HG03521 (cell line): Measurements from ENCODE around the gene USP21.
A peak's percentile ranks its signal among the peaks of the same experiment; 100 is the strongest.
"Not testable (repeated sequence)": the region's sequence is repeated elsewhere in the genome, so short reads cannot be mapped to it uniquely, and the experiment has no call there.

ENCODE experiments used
- ATAC-seq: cut with Tn5 transposase; IDR thresholded peaks from one replicate; pipeline ENCODE4 v1.9.1; 2021; ENCODE audit warnings: mild to moderate bottlenecking, moderate library complexity; ENCODE audit not compliant: unreplicated experiment

USP21 gene

DNA sequence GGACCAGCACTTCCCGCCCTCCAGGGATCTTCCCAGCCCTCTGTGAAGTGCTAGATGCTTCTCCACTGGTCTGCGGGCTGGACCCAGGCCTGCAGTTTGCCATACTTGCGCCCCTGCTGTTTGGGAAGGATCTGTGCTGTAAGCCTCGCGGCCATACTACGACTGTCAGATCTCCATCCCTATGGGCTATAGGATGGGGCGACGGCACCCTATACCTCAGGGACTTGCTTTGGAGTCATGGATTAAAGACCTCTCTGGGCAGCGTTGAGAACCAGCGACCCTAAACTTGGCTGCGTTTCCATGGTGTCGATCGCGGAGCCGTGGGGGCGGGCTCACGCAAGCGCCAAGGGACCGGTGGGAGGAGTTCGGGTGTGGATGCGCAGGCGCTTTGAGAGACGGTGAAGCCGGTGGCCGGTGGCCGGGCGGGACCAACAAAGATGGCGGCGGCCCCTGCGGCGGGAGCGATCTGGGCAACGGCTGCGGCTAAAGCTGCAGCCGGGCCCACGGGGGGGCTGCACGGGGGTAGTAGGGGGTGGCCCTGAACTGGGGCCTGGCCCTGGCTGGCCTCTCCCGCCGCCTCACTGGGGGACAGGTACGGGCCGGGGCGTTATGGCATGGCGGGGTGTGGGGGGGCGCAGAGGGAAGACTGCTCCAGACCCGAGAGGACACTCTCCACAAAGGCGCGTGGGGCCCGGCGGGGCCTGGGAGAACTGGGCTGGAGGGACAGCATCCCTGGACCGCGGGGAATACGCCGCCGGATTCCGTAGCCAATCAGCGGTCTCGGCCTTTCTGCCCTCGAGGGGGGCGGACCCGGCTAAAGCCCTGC lies at the start of gene USP21:
Gene USP21 (plus strand): TSS at position 414 of the 826 bp plus-strand sequence. CDS start 1,141 bp downstream, outside the sequence.
- peak; percentile 83 for ATAC-seq

DNA sequence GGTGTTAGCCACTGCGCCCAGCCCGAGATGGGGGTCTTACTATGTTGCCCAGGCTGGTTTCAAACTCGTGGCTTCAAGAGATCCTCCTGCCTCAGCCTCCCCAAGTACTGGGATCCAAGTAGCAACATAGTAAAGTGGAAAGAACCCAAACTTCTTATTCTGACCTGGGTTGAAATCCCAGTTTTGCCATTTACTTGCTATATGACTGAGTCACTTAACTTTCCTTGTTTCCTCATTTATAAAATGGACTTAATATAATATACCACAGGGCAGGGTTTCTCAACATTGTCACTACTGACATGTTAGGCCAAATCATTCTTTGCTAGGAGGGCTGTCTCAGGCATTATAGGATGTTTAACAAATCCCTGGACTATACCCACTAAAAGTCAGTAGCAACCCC lies 48.2 kb upstream of the USP21 start:
- no peak for ATAC-seq

GRCh38 chr1:161111527-161111926 lies 47.8 kb upstream of the USP21 start:
- ATAC-seq: no peak

DNA sequence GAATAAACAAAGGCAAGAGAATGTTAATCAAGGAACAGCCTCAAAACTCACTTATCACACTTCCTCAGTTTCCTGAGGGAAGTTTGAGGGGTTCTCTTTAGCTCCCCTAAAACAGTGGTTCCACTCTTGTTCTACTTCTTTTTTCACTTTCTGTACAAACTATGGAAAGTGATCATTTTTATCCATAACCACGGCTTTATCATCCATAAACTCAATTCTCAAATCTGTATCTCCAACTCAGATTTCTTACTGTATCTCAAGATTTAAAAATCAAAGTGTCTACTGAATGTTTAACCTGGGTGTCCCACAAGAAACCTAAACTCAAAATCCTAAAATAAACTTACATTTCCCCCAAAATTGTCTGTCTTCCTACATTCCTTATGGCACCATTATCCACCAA lies 45.4 kb upstream of the USP21 start:
- no peak for ATAC-seq

- ATAC-seq: no peak
Measured at GRCh38 chr1:161114556-161114955, 44.7 kb upstream of the USP21 start.

- no peak for ATAC-seq
Measured at GRCh38 chr1:161115132-161115711, 44.1 kb upstream of the USP21 start.

- ATAC-seq: not testable (repeated sequence)
Measured at GRCh38 chr1:161115961-161116360, 43.3 kb upstream of the USP21 start.

- ATAC-seq: peak; percentile 73
Measured at GRCh38 chr1:161117759-161118581, 41.3 kb upstream of the USP21 start, which contains the start of the genes NIT1 and PFDN2. Gene NIT1 (plus strand): TSS chr1:161118105. CDS start chr1:161118177, 72 bp downstream. Gene PFDN2 (minus strand): TSS chr1:161118037. CDS start chr1:161118026, 11 bp downstream.

GRCh38 chr1:161119092-161119903 lies 40.0 kb upstream of the USP21 start:
- ATAC-seq: peak; percentile 47

- no peak for ATAC-seq
Measured at GRCh38 chr1:161121042-161121650, 38.2 kb upstream of the USP21 start.

- no peak for ATAC-seq
Measured at GRCh38 chr1:161121834-161122233, 37.5 kb upstream of the USP21 start.

GRCh38 chr1:161122967-161123366 lies 36.3 kb upstream of the USP21 start:
- ATAC-seq: no peak

DNA sequence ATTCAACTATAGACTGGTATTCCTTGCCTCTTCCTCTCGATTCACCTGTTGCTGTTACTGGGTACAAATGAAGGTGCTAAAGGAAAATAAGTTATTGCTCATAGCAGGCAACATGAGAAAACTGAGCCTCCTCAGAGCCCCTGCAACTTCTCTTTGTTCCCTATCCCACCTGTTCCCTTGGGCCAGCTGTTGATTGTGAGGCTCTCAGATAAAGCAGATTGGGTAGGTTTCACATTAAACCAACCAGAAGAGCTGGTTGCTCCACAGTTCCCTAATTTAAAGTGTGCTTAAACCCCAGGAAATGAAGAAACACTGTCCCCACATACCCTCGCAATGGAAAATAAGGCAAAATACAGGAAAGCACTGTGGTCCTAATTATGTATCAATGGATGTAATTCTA lies 31.7 kb upstream of the USP21 start:
- ATAC-seq: no peak

GRCh38 chr1:161128591-161129420 lies 30.5 kb upstream of the USP21 start:
- ATAC-seq: no peak

DNA sequence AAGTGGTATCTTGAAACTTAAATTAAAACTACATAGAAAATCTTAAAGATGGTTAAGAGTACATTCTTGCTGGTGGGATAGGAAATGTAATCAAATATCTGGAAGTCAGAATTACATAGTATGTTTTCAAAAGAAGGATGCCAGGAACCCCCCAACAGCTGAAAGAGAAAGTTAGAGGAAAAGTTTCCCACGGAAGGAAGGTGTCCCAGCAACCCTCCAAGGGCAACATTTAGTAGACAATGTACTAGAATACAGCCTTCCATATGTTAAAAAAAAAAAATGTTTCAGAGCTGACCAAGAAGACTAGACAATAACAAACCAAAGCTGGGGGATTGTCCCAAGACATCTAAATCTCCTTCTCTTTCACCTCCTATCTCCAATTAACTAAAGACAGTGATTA lies 29.0 kb upstream of the USP21 start:
- ATAC-seq: no peak

DNA sequence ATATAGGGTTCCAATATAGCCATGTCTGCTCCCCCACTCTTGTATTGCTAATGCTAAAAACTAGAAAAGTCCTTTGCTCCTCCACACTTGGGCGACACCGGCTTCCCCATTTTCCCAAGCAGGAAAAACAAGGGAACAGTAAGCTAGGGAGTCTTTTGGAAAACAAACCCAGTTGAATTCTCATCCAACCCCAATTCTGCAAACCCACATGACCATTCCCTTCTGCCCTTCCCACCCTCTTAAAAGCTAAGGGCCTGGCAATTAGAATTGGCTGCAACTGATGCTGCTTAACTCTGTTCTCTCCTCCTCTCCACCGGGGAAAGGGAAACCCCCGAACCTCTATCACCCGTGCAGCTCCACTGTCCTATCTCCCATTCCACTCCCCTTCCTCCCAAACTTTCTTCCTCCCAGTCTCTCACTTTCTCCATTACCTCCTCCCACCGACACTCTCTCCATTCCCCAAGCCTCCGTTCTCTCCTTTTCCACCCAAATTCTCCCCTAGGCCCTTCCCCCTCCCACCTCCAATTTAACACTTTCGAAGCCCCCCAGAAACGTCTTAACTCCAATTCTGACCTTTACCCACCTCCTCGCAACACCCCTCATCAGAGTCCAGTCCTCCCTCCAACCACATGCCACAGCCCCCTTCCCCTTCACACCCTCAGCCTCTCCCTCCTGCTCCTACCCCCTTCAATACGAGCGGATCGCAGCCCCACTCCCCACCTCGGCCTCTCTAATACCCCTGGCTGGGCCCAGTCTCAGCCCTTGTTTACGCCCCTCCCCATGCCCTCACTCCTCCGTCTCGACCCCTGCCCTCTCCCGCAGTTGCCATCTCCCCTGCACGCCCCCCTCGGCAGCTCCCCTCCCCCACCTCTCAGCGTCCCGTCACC lies 27.5 kb upstream of the USP21 start:
- no peak for ATAC-seq

GRCh38 chr1:161132410-161133219 lies 26.7 kb upstream of the USP21 start, which contains the start of gene DEDD:
Gene DEDD (minus strand): TSS chr1:161132667. CDS start chr1:161124462, 8,205 bp downstream.
- peak; percentile 93 for ATAC-seq
